ENCODE data around the gene SFXN4.
A peak's percentile ranks its signal among the peaks of the same experiment; 100 is the strongest.

The SFXN4 gene, protein sequence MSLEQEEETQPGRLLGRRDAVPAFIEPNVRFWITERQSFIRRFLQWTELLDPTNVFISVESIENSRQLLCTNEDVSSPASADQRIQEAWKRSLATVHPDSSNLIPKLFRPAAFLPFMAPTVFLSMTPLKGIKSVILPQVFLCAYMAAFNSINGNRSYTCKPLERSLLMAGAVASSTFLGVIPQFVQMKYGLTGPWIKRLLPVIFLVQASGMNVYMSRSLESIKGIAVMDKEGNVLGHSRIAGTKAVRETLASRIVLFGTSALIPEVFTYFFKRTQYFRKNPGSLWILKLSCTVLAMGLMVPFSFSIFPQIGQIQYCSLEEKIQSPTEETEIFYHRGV

GRCh38 chr10:119165171-119166117, at the start of gene SFXN4:
Gene SFXN4 (minus strand): TSS chr10:119165714. CDS start chr10:119165647, 67 bp downstream.
- peak; percentile 66 for DNase-seq (ENCODE audit: low spot score)

- DNase-seq (ENCODE audit: low spot score): no peak
Observed at GRCh38 chr10:119211625-119212441, 46.3 kb upstream of the SFXN4 start.

- no peak for DNase-seq (ENCODE audit: low spot score)
Observed at GRCh38 chr10:119211176-119211575, 45.7 kb upstream of the SFXN4 start.

- DNase-seq (ENCODE audit: low spot score): no peak
Observed at GRCh38 chr10:119210633-119211032, 45.1 kb upstream of the SFXN4 start.

DNA sequence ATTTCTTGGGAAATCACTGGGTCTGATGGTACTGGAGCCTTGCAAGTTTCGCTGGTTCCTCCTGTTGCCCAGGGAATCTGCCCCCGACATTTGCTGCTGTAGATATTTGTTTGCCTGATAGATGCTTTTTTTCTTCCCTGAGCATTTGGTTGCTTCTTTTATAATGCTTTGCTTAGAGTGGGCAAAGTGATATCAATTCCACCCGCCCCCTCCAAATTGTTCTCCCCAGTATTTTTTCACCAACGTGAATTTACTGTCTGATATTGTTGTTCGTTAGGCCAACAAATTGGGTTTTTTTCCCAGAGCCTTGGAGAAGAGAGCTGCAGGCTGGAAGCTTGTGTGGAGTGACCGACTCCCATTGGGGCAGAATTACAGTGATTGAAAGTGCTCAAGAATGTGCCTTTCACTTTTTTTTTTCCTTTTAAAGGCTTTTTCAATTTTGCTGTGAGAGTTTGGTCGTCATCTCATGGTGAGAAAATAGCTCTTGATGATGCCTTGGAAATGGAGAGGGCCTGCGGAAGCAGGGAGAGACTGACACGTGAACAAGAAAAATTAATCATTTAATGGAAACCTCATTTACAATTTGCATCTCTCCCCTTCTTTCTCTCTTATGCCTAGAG, 44.3 kb upstream of the SFXN4 start:
- no peak for DNase-seq (ENCODE audit: low spot score)

- DNase-seq (ENCODE audit: low spot score): peak; percentile 32
Observed at GRCh38 chr10:119209035-119209735, 43.7 kb upstream of the SFXN4 start.

DNA sequence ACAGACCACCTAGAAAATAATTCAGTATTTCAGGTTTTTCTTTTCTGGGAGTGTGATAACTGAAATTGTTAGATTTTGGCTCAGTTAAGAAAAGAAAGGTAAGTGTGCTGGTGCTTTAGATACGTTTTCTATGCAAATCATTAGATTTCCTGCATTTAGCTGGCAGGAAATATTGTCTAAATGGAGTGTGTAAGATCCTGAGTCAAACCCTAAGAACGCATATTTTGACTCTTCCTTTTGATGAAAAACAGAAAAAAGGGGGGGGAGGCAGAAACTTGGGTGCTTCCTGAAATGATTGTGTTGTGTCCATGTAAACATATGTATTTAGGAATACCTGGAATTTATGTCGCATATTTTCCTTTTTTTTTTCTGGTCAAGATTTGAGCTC, 43.0 kb upstream of the SFXN4 start:
- no peak for DNase-seq (ENCODE audit: low spot score)

- DNase-seq (ENCODE audit: low spot score): no peak
Observed at GRCh38 chr10:119207713-119208552, 42.4 kb upstream of the SFXN4 start.

- DNase-seq (ENCODE audit: low spot score): peak; percentile 90
Observed at GRCh38 chr10:119207366-119207666, 41.8 kb upstream of the SFXN4 start, which contains the start of gene GRK5. Gene GRK5 (plus strand): TSS chr10:119207571. CDS start chr10:119207918, 347 bp downstream.

GRCh38 chr10:119206603-119207365, 41.3 kb upstream of the SFXN4 start:
- DNase-seq (ENCODE audit: low spot score): peak; percentile 43

DNA sequence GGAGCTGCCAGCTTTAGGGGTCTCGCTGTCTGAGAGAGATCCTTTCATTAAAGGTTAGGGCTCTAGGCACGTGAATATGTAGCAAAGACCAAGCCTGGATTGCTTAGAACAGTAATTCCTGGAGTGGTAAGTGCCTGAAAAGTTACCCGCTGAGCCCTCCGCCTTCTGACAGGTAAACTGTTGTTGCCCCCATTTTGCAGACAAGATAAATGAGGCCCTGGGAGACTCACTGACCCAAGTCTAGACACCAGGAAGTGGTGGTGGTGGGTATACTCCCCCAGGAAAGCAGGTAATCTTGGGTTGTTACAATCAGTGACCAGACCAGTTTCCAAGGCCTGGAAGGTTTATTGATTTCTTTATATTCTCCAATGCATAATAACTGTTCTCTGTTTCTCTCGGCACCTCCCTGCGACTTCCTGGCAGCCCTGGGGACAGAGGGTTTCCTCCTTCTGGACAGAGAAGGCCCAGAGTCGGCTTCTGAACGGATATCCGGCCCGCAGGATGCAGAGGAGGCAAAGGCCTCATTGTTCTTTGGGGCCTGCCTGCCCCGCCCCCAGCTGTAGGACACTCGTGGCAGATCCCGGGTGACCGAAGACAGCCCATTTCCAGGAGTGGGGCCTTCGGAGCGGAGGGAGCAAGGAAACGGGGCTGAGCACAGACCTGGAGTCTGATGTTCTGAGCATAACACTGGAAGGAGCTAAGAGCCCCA, 40.5 kb upstream of the SFXN4 start:
- DNase-seq (ENCODE audit: low spot score): no peak

DNA sequence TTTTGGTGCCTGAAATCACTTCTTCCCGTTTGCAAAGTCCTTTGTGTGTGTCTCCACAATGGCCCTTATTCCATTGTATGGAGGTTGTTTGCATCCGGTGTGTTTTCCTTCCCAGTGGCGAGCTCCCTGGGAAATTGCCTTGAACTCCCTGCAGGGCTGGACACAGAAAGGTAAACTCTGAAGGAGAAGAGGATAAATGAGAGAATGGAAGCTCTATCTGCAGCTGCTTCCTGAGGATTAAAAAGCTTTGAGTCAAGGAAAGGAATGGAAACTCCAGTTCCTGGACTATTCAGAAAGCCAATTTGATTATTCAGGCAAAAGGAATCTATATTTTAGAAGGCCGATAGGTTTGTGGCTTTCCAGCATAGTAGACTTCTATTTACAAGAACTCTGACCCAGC, 37.5 kb upstream of the SFXN4 start:
- DNase-seq (ENCODE audit: low spot score): no peak

DNA sequence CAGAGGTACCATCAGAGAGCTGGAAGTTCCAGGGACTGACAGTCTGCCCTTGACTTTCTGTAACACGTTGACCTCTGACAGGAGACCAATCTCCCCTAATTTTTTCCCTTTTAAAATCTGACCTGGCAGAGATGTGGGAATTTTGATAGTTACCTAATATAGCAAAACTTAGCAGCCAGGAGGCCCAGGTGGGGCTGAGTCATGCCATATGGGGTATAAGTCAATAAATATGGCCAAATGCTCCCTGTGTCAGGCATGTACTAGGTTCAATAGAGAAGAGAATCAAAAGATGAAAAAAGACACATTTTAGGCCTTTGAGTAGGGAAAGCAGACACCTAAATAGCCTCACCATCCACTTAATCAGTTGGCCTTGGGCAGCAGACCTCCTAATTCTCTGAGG, 35.7 kb upstream of the SFXN4 start:
- no peak for DNase-seq (ENCODE audit: low spot score)

- DNase-seq (ENCODE audit: low spot score): peak; percentile 35
Observed at GRCh38 chr10:119199231-119199992, 33.9 kb upstream of the SFXN4 start.

- peak; percentile 32 for DNase-seq (ENCODE audit: low spot score)
Observed at GRCh38 chr10:119198438-119198837, 32.9 kb upstream of the SFXN4 start.

DNA sequence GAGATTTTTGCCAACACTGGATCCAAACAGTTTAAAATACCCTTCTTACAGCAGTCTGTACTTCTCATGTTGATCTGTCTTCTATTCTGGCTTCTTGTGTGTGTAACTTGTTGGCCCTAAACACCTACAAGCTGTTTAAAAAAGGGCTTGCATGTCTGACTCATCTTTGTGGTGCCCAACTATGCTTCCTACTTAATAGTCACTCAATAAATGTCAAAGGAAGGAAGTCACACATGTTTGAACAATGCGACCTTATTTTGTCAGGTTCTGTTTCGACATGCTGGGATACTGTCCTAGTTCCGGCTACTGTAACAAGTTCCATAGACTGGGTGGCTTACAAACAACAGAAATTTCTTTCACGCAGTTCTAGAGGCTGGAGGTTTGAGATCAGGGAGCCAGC, 32.4 kb upstream of the SFXN4 start:
- DNase-seq (ENCODE audit: low spot score): no peak

DNA sequence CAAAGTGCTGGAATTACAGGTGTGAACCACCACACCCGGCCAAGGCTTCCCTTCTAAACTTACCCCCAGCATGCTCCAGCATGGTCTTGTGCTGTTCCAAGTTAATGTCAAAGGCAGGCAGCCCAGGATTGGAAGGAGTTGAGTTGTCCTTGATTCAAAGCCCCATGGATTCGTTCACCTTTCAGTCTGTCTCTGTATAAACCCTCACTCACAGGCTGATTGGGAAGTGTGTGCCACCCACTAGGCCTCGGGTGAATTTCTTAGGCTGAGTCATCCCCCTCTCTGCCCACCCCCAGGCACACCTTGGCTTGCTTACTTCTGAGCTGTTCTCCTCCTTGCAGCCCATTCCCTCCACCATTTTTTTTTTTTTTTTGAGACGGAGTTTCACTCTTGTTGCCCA, 26.4 kb upstream of the SFXN4 start:
- DNase-seq (ENCODE audit: low spot score): no peak
